GM21737 (cell line): ENCODE results near the gene SIGLEC9.

ENCODE experiments used
- ATAC-seq: cut with Tn5 transposase; IDR thresholded peaks from one replicate; pipeline ENCODE4 v1.9.1; 2021; ENCODE audit warnings: mild to moderate bottlenecking, moderate library complexity; ENCODE audit not compliant: unreplicated experiment

SIGLEC9 gene

DNA sequence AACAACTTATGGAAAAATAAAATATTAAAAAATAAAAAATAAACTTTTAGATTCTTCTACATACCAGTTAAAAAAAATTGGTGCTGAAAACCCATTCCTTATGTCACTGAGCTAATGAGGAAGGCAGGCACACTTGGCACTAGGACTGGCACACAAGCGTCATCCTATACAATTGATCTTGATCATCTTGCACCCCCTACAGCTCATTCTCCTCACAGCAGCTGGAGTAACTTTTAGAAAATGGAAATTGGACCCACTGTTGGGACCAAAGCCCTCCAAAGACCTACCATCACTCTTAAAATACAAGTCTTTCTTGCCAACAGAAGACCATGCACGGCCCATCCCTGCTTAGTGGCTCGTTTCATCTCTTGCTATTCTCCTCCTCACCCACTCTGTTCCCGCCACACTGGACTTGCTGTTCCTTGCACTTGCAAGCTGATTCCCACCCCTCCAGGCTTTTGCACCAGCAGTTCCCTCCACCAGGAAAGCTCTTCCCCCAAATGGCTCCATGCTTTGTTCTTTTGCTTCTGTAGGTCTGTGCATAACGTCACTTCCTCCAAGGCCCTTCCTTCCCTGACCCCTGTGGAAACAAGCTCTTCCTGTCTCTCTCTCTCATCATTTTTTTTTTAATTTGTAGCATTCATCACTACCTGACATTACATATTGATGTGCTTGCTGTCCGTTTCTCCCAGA, 28.1 kb upstream of the SIGLEC9 start:
- no peak for ATAC-seq

DNA sequence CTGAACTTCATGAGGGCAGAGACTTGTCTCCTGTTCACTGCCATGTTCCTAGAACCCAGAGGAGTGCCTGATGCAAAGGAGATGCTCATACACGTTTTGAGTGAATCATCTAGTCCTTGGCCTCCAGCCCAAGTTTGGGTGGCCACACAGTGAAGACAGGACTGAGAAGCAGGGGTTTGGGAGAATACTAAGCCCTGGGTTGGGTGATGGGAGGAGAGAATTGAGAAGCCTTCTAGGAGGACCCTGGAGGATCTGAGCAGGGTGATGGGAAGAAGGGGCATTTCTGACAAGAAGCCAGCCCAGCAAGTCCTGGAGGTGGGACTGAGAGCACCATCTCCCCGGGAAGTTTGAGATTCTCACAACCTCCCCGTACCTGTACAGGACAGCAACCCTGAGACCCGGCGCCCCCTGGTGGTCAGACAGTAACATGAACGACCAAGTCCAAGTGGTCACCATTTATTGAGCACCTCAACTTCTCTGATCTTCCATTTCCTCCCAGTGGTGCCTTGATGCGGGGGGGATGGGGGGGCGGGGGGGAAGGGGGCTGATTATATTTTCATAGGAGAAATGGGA, 27.5 kb upstream of the SIGLEC9 start:
- ATAC-seq, result no peak

DNA sequence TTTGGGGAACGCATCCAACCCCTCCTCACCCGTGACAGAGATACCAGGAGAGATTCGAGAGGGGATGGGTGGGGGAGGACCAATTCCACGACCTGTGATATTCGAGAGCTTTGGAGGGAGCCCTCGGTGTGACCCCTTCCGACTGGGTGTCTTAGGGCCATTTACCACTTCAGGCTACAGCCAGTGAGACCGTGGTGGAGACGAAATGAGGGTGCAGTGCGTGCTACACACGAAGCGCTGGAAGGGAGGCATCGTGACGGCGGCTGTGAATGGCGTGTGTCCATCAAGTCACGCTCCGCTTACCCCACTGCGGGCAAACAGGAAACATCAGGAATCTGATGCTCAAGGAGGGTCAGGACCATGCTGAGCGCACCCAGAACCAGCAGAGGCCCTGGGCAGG, 26.9 kb upstream of the SIGLEC9 start:
- no peak for ATAC-seq

DNA sequence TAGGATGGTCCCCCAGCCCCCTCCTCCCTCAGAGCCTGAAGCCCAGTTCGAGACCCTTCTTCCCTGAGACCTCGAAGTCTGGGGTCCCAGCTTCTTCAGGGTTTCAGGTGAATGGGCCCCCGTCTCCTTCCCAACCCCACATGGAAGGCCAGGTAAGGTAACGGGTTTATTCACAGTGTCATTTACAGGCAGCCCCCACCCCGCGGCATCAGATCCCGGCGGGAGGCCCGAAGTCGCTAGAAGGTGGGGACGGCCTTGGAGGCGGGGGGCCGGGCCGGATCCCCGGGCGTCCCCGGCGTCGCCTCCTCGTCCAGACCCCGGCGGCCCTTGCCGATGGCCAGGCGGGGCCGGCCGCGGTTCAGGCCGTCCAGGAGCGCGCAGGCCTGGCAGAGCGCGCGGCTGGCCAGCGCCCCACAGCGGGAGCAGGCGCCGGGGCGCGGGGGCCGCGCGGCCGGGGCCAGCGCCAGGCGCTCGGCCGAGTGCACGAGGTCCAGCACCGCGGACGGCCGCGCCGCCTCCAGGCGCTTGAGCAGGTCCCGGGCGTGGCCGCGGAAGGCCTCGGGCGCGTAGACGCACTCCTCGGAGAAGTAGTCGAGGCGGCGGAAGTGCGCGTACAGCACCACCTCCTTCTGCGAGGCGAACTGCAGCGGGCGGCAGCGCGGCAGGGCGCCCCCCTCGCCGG, 26.2 kb upstream of the SIGLEC9 start:
- no peak for ATAC-seq

DNA sequence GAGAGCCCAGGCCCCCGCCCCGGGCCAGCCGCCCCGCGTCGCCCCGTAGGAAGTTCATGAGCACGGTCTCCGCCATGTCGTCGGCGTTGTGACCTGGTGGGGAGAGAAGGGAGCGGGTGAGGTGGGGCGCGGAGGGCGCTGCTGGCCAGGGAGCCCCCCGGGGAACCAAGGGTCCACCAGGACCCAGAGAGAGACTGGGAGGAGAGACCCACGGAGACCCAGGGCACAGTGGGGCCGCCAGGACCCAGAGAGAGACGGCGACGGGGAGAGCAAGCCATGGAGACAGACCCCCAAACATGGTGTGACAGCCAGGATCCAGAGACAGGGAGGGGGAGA, 25.7 kb upstream of the SIGLEC9 start:
- no peak for ATAC-seq

DNA sequence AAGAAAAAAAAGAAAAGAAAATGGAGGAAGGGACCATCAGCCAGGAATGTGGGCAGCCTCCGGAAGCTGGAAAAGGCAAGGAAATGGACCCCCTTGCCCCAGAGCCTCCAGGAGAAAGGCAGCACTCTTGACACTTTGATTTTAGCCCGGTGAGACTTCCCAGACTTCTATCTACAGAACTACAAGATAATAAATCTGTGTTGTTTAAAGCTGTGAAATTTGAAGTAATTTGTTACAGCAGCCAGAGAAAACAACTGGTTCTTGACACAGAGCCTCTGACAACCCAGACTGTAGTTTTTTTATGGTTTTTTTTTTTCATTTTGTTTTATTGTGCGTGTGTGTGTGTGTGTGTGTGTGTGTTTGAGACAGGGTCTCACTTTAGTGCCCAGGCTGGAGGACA, 24.1 kb upstream of the SIGLEC9 start:
- ATAC-seq, result no peak

DNA sequence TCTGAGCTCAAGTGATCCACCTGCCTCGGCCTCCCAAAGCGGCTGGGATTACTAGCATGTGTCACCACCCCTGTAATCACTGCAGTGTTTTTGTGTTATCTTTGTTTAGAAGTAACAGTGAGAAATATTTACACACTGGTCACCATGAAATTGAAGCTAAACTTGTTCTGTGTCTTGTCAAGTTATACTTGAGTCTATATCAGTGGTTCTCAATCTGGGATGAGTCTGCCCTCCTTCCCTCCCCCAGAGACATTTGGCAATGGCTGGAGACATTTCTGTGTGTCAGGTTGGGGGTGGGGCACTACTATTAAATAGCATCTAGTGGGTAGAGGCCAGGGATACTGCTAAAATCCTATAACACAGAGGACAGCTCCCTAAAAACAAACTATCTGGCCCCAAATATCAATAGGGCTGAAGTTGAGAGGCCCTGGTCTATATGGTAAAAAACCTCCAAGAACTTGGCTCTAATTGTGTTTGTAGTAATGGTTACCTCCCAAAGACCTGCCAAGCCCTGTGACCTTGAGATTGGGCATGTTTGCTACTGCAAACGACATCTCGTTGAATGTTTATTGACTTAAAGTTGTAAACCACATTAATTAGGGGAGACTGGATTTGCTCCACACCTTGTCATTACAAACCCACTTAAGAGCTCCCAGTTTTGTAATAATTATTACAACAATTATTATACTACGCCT, 23.4 kb upstream of the SIGLEC9 start:
- no peak for ATAC-seq

DNA sequence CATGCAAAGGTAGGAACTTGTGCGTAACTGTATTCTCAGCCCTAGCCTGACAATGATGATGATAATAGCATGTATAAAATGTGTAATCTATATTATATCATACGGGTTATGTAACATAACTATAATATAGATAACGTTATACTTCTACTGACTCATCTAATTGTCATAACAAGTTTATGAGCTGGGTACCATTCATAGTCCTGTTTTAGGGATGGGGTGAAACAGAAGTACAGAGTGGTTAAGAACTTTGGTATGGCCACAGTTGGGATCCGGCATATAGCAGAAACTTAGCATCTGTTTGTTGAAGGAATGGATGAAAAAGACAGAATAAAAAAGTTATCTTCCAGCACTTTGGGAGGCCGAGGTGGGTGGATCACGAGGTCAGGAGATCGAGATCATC, 21.7 kb upstream of the SIGLEC9 start:
- ATAC-seq, result no peak

DNA sequence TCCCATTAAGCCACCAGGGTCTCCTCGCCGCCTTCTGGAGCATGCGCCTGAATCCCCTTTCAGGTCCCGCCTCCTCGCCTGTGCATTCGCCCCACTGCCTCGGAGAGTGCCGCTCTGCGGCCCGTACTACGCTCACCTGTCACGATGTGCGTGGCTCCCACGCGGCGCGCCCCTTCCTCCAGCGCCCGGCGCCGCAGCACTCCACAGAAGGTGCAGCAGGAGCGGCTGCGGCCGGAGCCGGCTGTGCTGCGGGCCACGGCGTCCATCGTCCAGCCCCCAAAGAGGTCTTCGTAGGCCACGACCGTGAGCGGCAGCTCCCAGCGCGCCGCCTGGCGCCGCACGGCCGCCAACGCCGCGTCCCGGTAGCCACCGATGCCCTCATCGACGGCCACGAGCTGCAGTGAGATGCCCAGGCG, 20.8 kb upstream of the SIGLEC9 start:
- ATAC-seq, result no peak

DNA sequence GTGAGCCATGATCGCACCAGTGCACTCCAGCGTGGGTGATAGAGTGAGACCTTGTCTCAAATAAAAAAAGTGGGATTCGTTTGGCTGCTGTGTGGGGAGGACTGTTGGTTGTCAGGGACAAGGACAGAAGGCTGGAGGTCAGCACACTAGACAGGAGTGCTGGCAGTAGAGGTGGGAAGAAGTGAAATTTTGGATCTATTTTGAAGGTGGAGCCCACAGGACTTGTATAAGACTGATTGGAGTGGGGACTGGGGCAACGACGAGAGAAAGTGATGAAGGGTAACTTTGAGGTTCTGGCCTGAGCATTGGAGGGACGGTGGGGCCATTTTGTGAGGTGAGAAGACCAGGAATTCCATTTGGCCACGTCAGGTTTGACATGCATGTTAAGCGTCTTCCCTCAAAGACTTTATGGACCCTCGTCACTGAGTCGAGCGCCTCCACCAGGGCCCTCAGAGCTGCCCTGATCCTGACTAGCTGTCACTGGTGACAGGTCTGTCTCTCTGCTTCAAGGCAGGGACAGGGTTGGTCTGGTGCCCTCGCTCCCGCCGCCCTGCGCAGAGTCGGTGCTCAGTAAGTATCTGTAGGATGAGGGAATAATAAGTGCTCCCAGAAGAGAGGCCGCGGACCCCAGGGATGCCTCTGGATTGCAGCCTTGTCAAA, 17.2 kb upstream of the SIGLEC9 start:
- ATAC-seq, result no peak

DNA sequence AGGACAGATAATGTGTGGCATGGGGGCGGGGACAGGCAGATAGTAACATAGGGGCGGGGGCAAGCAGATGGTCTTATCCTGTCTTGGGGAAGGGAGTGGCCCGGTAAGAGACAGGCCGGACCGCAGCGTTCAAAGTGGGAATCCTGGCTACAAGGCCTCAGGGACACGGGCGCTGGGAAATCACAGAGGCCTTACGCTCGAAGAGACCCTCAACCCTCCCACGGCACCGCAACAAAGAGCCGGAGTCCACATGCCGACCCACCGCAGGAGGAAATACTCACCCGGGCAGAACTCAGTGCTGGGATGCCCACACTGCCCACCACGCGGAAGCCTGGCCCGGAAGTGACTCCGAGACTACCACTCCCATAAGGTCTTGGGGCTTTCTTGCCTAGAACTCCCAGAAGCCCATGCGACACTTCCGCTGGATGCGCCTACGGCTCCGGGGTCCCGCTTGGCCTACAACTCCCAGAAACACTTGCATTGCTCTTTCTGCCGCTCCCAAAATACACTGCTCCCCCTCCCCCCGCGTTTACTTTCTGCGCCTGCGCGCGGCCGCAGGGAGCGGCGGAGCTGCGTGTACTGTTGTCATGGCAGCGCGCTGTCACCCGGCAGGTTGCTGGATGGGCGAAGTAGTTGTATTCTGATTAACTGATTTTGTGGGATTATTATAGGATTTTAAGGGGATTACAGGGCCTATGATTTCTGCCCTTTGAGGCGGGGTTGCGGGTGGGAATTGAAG, 16.5 kb upstream of the SIGLEC9 start, which contains the start of gene CTU1:
TSS of gene CTU1 (minus strand) at position 344 of the 739 bp plus-strand sequence. CDS start 3,840 bp downstream, outside the sequence.
- ATAC-seq, result peak; percentile 94

DNA sequence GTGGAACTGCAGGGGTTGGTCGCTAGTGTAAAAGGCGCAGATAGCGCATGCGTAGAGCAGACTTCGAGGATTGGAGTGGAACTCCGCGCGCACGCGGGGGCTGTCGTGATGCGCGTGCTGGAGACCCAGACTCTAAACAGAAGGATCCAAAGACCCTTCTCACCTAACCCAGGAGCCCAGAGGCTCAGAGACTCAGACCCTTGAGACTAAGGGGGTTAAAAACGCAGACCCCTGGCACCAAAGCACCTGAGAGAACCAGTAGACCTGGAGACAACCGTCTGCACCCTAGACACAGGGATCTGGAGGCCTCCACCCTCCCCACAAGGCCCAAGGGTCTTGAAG, 15.9 kb upstream of the SIGLEC9 start:
- peak; percentile 21 for ATAC-seq

DNA sequence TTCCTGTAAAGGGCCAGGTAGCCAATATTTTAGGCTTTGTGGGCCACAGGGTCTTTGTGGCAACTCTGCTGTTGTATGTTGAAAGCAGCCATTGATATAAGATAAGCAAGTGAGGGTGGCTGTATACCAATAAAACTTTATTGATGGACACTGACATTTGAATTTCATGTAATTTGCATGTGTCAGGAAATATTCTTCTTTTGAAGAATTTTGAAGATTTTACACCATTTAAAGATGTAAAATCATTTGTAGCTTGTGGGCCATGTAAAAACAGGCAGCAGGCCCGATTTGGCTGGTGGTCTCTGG, 14.1 kb upstream of the SIGLEC9 start:
- ATAC-seq, result no peak

DNA sequence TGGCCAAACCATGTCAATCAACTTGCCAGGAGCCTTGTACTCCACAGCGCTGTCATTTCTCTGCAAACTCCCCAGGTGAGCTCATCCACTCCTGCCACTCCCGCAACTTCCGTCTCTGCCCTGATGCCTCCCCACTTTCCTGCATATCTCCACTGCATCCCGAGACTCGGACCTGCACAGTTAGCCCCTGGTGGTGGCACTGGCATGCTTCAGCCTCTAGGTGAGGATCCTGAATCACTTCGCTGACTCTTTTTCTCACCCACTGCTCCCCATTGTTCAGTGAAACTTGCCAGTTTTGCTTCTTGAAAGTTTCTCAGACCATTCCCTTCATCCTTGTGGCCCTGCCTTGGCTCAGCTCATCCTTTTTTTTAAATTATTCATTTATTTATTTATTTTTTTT, 13.1 kb upstream of the SIGLEC9 start:
- ATAC-seq, result no peak

DNA sequence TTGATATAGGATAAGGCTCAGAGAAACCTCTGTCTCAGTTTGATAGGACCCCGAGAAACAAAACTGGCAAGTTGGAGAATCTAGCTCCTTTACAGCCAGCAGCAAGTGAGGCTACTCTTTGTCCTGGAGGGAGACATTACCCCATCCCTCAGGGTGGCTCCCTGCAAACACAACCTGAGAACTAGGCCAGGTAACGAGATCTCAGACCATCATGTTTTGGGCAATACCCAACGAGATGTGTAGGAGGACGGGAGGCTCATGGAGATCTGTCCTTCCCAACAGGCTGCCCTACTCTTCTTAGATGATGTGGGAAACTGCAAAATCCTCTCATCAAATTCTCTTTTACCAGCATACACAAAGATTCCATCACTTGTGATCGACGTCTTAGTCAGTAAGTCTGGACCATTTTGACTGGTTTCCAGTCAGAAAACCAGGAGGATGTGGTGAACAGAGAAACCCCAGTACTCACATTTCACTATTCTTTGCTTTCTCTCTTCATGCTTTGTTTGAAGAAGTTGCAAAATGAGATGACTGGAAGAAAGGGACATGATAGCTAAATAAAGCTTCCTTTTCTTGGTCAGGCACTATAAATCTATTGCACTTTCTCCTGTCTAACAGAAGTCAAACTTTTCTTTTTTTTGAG, 10.5 kb upstream of the SIGLEC9 start:
- no peak for ATAC-seq

DNA sequence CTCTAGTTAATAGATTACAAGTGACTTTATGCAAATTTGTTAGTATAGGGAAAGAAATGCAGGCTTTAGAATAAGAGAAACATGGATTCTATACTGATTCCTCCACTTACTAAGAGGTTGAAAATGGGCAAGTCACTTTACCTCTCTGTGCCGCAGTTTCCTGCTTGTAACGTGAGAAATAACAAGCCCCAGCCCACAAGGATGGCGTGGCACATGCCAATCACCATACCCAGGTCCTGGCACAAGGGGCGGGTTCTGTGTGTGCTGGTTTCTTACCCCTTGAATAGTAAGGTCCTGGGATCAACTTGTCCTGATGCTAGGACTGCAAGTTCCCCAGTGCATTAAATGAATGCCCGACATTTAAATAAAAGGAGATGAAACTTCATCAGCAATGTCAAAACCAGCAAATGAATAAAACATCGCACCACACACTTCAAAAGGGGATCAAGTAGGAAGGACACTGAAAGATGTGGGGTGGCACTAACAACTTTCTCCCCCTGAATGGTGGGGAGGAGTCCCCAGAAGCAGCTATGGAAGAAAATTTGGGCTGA, 7.9 kb upstream of the SIGLEC9 start:
- ATAC-seq, result no peak

DNA sequence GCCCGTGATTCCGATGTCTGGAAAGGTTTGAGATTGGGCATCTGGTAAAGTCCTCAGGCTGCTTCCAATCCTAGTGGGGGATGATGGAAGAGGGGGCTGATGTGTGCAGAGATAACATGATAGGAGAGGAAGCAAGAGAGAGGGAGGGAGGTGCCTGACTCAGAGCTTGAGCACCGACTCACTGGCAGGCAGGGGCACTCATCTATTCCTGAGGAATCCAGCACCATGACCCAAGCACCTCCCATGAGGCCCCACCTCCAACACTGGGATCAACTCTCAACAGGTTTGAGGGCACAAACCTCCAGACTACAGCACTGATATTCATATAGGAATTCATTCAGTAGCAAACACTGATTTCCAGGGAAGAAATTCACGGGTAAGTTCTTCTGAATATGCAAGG, 5.6 kb upstream of the SIGLEC9 start:
- ATAC-seq, result no peak

DNA sequence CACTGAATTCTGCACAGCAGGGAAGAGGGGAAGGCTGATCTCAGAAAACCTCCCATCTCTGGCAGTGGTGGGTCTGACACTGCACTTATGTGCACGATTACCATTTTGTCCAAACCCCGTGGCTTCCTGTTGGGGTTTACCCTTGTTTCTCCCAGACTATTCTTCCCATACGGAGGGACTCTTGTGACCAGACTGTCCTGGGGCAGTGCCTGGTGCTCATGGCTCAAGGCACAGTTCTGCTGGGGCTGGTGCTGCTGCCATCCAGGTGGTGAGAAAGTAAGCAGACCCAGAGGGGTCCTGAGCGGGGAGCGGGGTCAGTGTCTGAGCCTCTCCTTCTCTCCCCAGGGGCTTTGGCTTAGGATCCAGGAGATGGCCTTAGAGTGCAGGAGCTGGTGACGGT, 5.1 kb upstream of the SIGLEC9 start:
- no peak for ATAC-seq

DNA sequence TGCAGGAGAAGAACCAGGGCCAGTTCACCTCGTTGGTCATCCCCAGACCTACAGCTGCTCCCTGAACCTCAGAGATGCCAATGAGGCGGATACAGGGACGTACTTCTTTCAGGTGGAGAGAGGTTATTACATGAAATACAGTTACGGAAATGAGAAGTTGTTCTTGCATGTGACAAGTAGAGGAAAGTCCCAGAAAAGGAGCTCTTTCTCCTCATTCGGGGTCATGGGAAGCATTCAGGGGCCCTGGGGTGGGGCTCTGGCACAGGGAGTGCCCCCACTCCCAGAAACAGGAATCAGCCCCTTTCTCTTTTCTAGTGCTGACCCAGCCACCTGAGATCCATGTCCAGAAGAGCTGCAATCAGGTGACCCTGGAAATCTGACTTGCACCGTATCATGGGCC, 4.5 kb upstream of the SIGLEC9 start:
- no peak for ATAC-seq

DNA sequence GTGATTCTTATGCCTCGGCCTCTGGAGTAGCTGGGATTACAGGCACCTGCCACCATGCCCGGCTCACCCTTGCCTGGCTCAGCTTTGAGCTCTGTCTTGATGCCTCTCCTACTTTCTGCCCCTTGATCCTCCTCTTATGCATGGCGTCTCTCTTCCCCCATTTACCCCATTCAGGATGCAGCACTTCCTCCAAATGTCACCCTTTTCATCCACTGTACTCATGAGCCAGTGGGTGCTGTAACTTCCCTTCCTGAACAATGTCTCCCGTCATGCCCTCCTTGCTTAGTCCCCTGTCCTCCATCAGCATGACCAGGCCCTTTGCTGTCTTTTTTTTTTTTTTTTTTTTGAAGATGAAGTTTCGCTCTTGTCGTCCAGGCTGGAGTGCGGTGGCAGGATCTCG, 3.4 kb upstream of the SIGLEC9 start:
- ATAC-seq, result no peak
